Stomach (tissue), 4 donors: ENCODE data around the gene LRRC4C.

Experiments used
- POLR2AphosphoS5 ChIP-seq, 3 donors: sonication (generic); formaldehyde crosslinking; IDR thresholded peaks; one replicate each; pipeline ENCODE4 v1.6.1; 2016; ENCODE audit warnings: antibody characterized with exemption in 3 of 3
- TF ChIP-seq, protein P1 (sequence below), 7 experiments: fragments of 450-650 bp in 4 of 7; fragments of 200-600 bp in 3 of 7; sonication (generic) in 3 of 7; IDR thresholded peaks; one replicate each; pipeline ENCODE4 v1.5.1; 2016 to 2019; ENCODE audit warnings: antibody characterized with exemption in 7 of 7, control low read depth in 2 of 7, mild to moderate bottlenecking in 1 of 7

DNA sequence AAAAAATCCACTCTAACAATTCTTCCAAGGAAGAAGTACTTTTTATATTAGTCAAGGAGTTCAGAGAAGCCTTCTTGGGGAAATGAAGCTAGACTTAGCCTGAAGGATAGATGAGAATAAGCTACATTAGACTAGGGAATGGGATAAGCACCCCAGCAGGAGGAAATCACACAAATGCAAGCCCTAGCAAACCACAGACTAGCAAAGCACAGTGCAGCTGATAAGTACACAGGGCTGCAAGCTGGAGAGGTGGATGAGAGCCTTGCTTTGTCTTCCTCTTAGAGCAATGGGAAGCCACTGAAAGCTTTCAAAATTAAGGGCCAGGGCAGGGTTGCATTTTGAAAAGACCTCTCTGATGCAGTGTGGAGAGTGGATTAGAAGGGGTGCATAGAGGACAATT, 946.2 kb downstream of the LRRC4C start:
- TF ChIP-seq, protein P1, sequence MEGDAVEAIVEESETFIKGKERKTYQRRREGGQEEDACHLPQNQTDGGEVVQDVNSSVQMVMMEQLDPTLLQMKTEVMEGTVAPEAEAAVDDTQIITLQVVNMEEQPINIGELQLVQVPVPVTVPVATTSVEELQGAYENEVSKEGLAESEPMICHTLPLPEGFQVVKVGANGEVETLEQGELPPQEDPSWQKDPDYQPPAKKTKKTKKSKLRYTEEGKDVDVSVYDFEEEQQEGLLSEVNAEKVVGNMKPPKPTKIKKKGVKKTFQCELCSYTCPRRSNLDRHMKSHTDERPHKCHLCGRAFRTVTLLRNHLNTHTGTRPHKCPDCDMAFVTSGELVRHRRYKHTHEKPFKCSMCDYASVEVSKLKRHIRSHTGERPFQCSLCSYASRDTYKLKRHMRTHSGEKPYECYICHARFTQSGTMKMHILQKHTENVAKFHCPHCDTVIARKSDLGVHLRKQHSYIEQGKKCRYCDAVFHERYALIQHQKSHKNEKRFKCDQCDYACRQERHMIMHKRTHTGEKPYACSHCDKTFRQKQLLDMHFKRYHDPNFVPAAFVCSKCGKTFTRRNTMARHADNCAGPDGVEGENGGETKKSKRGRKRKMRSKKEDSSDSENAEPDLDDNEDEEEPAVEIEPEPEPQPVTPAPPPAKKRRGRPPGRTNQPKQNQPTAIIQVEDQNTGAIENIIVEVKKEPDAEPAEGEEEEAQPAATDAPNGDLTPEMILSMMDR (IDR thresholded peaks at IDR 0.05): no peak
- no peak for TF ChIP-seq POLR2AphosphoS5 (IDR thresholded peaks at IDR 0.05)
